Activated CD4-positive, alpha-beta T cell treated with anti-CD3 and anti-CD28 coated beads for 36 hours (primary cell): Measurements from ENCODE around the gene SNAPC2. TPM values are rescaled to one million over a fixed set of nuclear protein-coding genes. Genes with fewer than 3 reads are reported as not detected.
"Not testable (repeated sequence)": the region's sequence is repeated elsewhere in the genome, so short reads cannot be mapped to it uniquely, and the experiment has no call there.

Source experiments
- ATAC-seq: fragments of 200-7000 bp; cut with Tn5 transposase; one replicate; pipeline ENCODE4 v1.10.0; 2021; ENCODE audit warnings: mild to moderate bottlenecking, moderate library complexity
- CTCF ChIA-PET: fragments of 350-600 bp; sonication (Branson Sonifier 250); formaldehyde crosslinking; loops from one replicate; lab custom pipeline; 2021; ENCODE audit warnings: antibody characterized with exemption; lab: Charles Lee
- POLR2A ChIA-PET: fragments of 350-600 bp; sonication (Branson Sonifier 250); formaldehyde crosslinking; loops from one replicate; lab custom pipeline; 2021; ENCODE audit warnings: antibody characterized with exemption, inconsistent platforms; lab: Charles Lee
- DNase-seq: peaks from one replicate; pipeline ENCODE4 v3.0.0-alpha.2; 2020
- H3K27ac Mint-ChIP-seq: one replicate; pipeline ENCODE4 v1.8.0; 2021; ENCODE audit warnings: mixed read lengths
- H3K27me3 Mint-ChIP-seq: one replicate; pipeline ENCODE4 v1.8.0; 2021; ENCODE audit warnings: mixed read lengths
- H3K36me3 Mint-ChIP-seq: one replicate; pipeline ENCODE4 v1.8.0; 2021; ENCODE audit warnings: low read depth, mixed read lengths
- H3K4me1 Mint-ChIP-seq: one replicate; pipeline ENCODE4 v1.8.0; 2021; ENCODE audit warnings: mixed read lengths
- H3K4me3 Mint-ChIP-seq: one replicate; pipeline ENCODE4 v1.8.0; 2021; ENCODE audit warnings: mild to moderate bottlenecking, moderate library complexity, mixed read lengths
- H3K9me3 Mint-ChIP-seq: one replicate; pipeline ENCODE4 v1.8.0; 2021; ENCODE audit warnings: low read depth, mixed read lengths
- intact Hi-C, 2 experiments: fragments of 100-400 bp; cut with DNase I in 1 of 2; cut with micrococcal nuclease in 1 of 2; formaldehyde crosslinking; loops; one replicate each; pipeline versions ENCODE4 v1.14.2 to v1.15.1; 2022 to 2024; cut with DNase I, micrococcal nuclease
- total RNA-seq, 2 experiments: library from RNA; stranded (reverse); gene quantifications; one replicate each; pipeline ENCODE4 v1.2.3, GENCODE V29; 2021

Gene SNAPC2
- total RNA-seq, 2 experiments from 2014 or later = 14.6 to 16.2 TPM

- Mint-ChIP-seq H3K36me3 (peaks cover 6% of the 10 kb centered on the region), H3K27ac (peak overlapping the region; percentile 31), H3K4me1 (peaks cover 29% of the 10 kb centered on the region), H3K9me3 (no peaks in the 10 kb centered on the region), H3K4me3 (peak overlapping the region; percentile 66), H3K27me3 (peaks cover 21% of the 10 kb centered on the region)
- ATAC-seq = no peak
- CTCF ChIA-PET = interaction anchor here (0.9 to 2.1 kb wide), 7 partner anchors 27 to 445 kb away, joined by 3 to 6 read pairs (median 4); partner anchors contain the start of gene TIMM44
- intact Hi-C loops = loop anchor here in 1 of 2 experiments (1.0 kb wide), 1 partner anchor 13 kb away; no protein-coding TSS in a partner anchor
- DNase-seq = no peak
- POLR2A ChIA-PET = interaction anchor here (0.7 kb wide), 1 partner anchor 597 kb away, joined by 3 read pairs; the partner anchor contains the start of gene ZNF414
Observed at GRCh38 chr19:7916955-7917266, 3.2 kb upstream of the SNAPC2 start.

GRCh38 chr19:7917267-7918061 lies 2.7 kb upstream of the SNAPC2 start:
- Mint-ChIP-seq H3K36me3 (peaks cover 5% of the 10 kb centered on the region), H3K27me3 (peaks cover 21% of the 10 kb centered on the region), H3K9me3 (no peaks in the 10 kb centered on the region), H3K4me1 (peaks cover 32% of the 10 kb centered on the region), H3K4me3 (peak overlapping the region; percentile 66), H3K27ac (peak overlapping the region; percentile 31)
- ATAC-seq (peak; percentile 23), DNase-seq (peak; percentile 79)
- intact Hi-C loops = no loop called here
- ChIA-PET POLR2A (interaction anchor here (0.6 kb wide), 1 partner anchor 215 kb away, joined by 3 read pairs; no protein-coding TSS in a partner anchor), CTCF (interaction anchor here (0.5 to 4.4 kb wide), 11 partner anchors 9 to 847 kb away, joined by 3 to 32 read pairs (median 4); partner anchors contain the start of gene TIMM44)

GRCh38 chr19:7918062-7918614 lies 2.0 kb upstream of the SNAPC2 start:
- Mint-ChIP-seq H3K4me1 (peaks cover 32% of the 10 kb centered on the region), H3K4me3 (peak overlapping the region; percentile 47), H3K27me3 (peaks cover 21% of the 10 kb centered on the region)
- H3K27ac Mint-ChIP-seq, H3K9me3 Mint-ChIP-seq, H3K36me3 Mint-ChIP-seq, ATAC-seq, intact Hi-C loops, DNase-seq: not testable (repeated sequence)
- ChIA-PET POLR2A (interaction anchor here (0.5 kb wide), 1 partner anchor 12 kb away, joined by 4 read pairs; no protein-coding TSS in a partner anchor), CTCF (interaction anchor here (0.5 to 4.4 kb wide), 7 partner anchors 9 to 847 kb away, joined by 3 to 32 read pairs (median 3); partner anchors contain the start of gene TIMM44)

DNA sequence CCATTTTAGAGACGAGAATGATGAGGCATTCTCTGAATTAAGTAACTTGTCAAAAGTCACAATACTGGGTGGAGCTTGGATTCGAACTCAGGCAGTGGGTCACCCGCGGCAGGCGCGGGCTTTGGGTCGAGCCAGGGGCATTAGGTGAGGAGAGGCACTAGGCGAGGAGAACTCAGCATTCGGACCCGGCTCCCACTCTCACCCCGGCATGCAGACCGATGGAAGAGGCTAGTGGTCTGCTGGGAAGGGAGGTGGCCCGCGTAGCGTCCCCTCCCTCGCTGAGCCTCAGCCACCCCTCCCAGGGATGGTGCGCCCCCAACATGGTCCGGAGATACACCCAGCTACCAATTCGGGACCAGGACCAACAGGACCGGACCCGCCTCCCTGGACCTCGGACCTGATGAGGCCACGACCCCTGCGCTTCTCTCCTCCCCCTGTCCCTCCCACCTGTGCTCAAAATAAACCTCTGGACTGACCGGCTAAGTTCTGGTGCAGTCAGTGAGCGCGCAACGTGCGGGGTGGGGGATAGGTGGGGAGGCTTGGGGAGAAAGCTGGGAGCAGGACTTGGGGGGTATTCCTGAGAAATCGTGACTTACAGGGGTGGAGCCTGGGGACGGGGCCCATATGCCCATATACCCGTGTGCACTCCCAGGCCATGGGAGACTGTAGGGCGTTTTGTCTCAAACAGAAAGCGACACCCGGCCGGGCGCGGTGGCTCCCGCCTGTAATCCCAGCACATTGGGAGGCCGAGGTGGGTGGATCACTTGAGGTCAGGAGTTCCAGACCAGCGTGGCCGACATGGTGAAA lies 1.3 kb upstream of the SNAPC2 start:
- Mint-ChIP-seq H3K27ac (no peak overlapping the region), H3K4me1 (peaks cover 32% of the 10 kb centered on the region), H3K36me3 (peaks cover 5% of the 10 kb centered on the region), H3K9me3 (no peaks in the 10 kb centered on the region), H3K27me3 (peaks cover 21% of the 10 kb centered on the region), H3K4me3 (peak overlapping the region; percentile 82)
- DNase-seq (no peak), ATAC-seq (no peak)
- intact Hi-C loops = no loop called here
- POLR2A ChIA-PET = interaction anchor here (0.5 kb wide), 1 partner anchor 11 kb away, joined by 4 read pairs; no protein-coding TSS in a partner anchor
- CTCF ChIA-PET = interaction anchor here (2.0 to 4.4 kb wide), 4 partner anchors 15 to 50 kb away, joined by 6 to 32 read pairs (median 15); partner anchors contain the start of genes MAP2K7 and TIMM44

- ChIA-PET CTCF (interaction anchor here (0.7 to 4.4 kb wide), 10 partner anchors 8 to 972 kb away, joined by 3 to 32 read pairs (median 5); partner anchors contain the start of genes MAP2K7 and TIMM44), POLR2A (interaction anchor here (0.6 to 2.9 kb wide), 4 partner anchors 10 to 148 kb away, joined by 3 to 10 read pairs (median 7); partner anchors contain the start of gene TIMM44)
- Mint-ChIP-seq H3K27ac (peak overlapping the region; percentile 87), H3K9me3 (no peaks in the 10 kb centered on the region), H3K4me3 (peak overlapping the region; percentile 82), H3K27me3 (peaks cover 14% of the 10 kb centered on the region), H3K4me1 (peaks cover 31% of the 10 kb centered on the region), H3K36me3 (peaks cover 5% of the 10 kb centered on the region)
- ATAC-seq = peak; percentile 58
- peak; percentile 100 for DNase-seq
- intact Hi-C loops = loop anchor here (1.0 to 5.0 kb wide), 18 partner anchors 17 to 1548 kb away; partner anchors contain the start of genes MAP2K7 (in 2 of the 2), TIMM44 (in 2 of the 2), ALKBH7 (in 1 of the 2) and CERS4 (in 1 of the 2)
Observed at GRCh38 chr19:7920519-7921301, 572 bp downstream of the SNAPC2 start.

DNA sequence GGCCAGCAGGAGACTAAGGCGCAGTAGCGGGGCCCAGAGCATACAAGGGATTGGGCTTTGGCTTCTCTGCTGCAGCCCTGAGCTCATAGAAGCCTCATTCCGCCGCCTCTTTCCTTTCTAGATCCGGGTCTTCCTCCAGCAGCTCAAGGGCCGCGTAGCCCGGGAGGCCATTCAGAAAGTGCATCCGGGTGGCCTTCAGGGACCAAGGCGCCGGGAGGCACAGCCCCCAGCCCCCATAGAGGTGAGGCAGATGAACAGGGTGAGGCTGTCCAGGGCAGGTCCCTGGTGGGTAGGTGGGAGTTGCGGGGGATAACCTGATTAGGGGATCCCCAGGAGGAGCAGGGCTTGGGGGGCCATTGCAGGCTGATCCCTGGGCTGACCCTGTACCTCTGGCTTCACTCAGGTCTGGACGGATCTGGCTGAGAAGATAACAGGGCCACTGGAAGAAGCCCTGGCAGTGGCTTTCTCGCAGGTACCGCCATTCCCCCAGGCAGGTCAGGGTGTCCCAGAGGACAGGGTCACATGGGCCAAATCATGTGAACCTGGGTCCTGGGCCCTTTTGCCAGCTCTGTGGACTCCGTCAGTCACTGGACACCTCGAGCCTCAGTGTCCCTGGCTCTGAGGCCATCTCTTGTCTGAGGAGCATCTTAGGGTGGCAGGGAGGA lies 1.3 kb downstream of the SNAPC2 start:
- POLR2A ChIA-PET = interaction anchor here (1.1 to 2.9 kb wide), 3 partner anchors 9 to 52 kb away, joined by 3 to 10 read pairs (median 8); partner anchors contain the start of gene TIMM44
- ATAC-seq = no peak
- Mint-ChIP-seq H3K9me3 (no peaks in the 10 kb centered on the region), H3K4me1 (peaks cover 30% of the 10 kb centered on the region), H3K4me3 (peak overlapping the region; percentile 82), H3K36me3 (peaks cover 5% of the 10 kb centered on the region), H3K27me3 (peaks cover 14% of the 10 kb centered on the region), H3K27ac (peak overlapping the region; percentile 87)
- CTCF ChIA-PET = interaction anchor here (0.7 to 4.4 kb wide), 6 partner anchors 23 to 108 kb away, joined by 3 to 32 read pairs (median 6); partner anchors contain the start of gene TIMM44
- no peak for DNase-seq
- intact Hi-C loops = loop anchor here (2.0 to 5.0 kb wide), 2 partner anchors 69 to 1549 kb away; partner anchors contain the start of gene ALKBH7 (in 1 of the 2)

GRCh38 chr19:7921967-7922835 lies 2.1 kb downstream of the SNAPC2 start:
- Mint-ChIP-seq H3K27me3 (peaks cover 13% of the 10 kb centered on the region), H3K4me3 (no peak overlapping the region), H3K36me3 (peaks cover 5% of the 10 kb centered on the region), H3K27ac (no peak overlapping the region), H3K4me1 (peaks cover 28% of the 10 kb centered on the region), H3K9me3 (no peaks in the 10 kb centered on the region)
- intact Hi-C loops = loop anchor here (2.0 to 5.0 kb wide), 2 partner anchors 70 to 1549 kb away; partner anchors contain the start of gene ALKBH7 (in 1 of the 2)
- ATAC-seq (no peak), DNase-seq (no peak)
- POLR2A ChIA-PET = interaction anchor here (2.5 to 2.9 kb wide), 2 partner anchors 22 to 53 kb away, joined by 8 to 10 read pairs; partner anchors contain the start of gene TIMM44
- CTCF ChIA-PET = interaction anchor here (0.7 to 3.1 kb wide), 3 partner anchors 22 to 109 kb away, joined by 3 to 24 read pairs (median 10); partner anchors contain the start of gene TIMM44

GRCh38 chr19:7922836-7923195 lies 2.7 kb downstream of the SNAPC2 start:
- no peak for DNase-seq
- CTCF ChIA-PET = interaction anchor here (1.8 kb wide), 1 partner anchor 53 kb away, joined by 7 read pairs; no protein-coding TSS in a partner anchor
- Mint-ChIP-seq H3K9me3 (no peaks in the 10 kb centered on the region), H3K4me1 (peaks cover 25% of the 10 kb centered on the region), H3K27ac (no peak overlapping the region), H3K4me3 (no peak overlapping the region), H3K27me3 (peaks cover 12% of the 10 kb centered on the region), H3K36me3 (peaks cover 5% of the 10 kb centered on the region)
- intact Hi-C loops = loop anchor here in 1 of 2 experiments (5.0 kb wide), 1 partner anchor 71 kb away; no protein-coding TSS in a partner anchor
- no peak for ATAC-seq
- POLR2A ChIA-PET = interaction anchor here (0.6 kb wide), 1 partner anchor 430 kb away, joined by 6 read pairs; no protein-coding TSS in a partner anchor
